ENCODE measurements around the gene LDLRAD4. TPM values are rescaled to one million over a fixed set of nuclear protein-coding genes. Genes with fewer than 3 reads are reported as not detected.

LDLRAD4 gene
- total RNA-seq, result under 0.01 and 0.88 TPM in 2 replicates

DNA sequence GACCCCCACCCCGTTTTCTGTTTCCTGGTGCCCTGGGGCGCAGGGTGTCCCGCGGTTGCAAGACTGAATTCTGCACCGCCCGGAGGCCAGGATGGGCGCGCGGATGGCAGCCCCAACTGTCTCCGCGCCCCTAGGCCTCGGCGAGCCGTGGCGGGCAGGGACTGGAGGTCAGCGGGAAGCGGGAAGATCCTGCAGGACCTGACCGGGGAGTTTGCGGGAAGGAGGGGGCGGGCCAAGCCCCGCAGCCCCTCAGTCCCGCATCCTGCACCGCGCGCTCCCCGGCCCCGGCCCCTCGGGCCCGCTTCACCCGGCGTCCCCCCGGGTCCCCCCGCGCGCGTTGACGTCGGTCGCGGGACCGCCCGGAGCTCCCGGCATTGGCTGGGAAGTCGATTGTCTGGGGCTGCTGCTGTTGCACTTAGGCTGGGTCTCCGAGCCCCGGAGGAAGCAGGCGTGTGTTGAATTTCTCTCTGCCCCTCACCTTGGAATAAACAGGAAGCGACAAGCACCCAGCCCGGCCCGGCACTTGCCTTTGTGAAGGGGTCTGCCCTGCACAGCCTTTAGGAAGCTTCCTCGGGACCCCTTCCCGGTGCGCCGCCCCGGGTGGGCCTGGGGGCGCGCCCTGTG is at the start of gene LDLRAD4:
Gene LDLRAD4 (plus strand): TSS at position 393 of the 624 bp plus-strand sequence.
- TF ChIP-seq, protein P1, sequence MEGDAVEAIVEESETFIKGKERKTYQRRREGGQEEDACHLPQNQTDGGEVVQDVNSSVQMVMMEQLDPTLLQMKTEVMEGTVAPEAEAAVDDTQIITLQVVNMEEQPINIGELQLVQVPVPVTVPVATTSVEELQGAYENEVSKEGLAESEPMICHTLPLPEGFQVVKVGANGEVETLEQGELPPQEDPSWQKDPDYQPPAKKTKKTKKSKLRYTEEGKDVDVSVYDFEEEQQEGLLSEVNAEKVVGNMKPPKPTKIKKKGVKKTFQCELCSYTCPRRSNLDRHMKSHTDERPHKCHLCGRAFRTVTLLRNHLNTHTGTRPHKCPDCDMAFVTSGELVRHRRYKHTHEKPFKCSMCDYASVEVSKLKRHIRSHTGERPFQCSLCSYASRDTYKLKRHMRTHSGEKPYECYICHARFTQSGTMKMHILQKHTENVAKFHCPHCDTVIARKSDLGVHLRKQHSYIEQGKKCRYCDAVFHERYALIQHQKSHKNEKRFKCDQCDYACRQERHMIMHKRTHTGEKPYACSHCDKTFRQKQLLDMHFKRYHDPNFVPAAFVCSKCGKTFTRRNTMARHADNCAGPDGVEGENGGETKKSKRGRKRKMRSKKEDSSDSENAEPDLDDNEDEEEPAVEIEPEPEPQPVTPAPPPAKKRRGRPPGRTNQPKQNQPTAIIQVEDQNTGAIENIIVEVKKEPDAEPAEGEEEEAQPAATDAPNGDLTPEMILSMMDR (IDR thresholded peaks at IDR 0.05; ENCODE audit: extremely low read depth, low read depth, low read length), result no peak
- Histone ChIP-seq H3K4me1 (ENCODE audit: insufficient read depth, low read length) (no peaks in the 10 kb centered on the region), H3K79me2 (ENCODE audit: insufficient read depth, low read length) (no peaks in the 10 kb centered on the region), H3K27me3 (ENCODE audit: insufficient read depth, low read length) (peaks cover 79% of the 10 kb centered on the region), H3K9me3 (ENCODE audit: low read depth, low read length) (no peaks in the 10 kb centered on the region), H3K36me3 (ENCODE audit: insufficient read depth, low read length) (no peaks in the 10 kb centered on the region), H2AFZ (ENCODE audit: low read length) (no peak within 1 kb of the TSS), H3K27ac (ENCODE audit: low read depth, low read length) (no peak within 1 kb of the TSS), H3K4me2 (ENCODE audit: insufficient read depth, low read length) (peak within 1 kb of the TSS; percentile 36), H4K20me1 (ENCODE audit: insufficient read depth, low read length) (no peaks in the 10 kb centered on the region), H3K4me3 (ENCODE audit: insufficient read depth, low read length) (peak within 1 kb of the TSS; percentile 45)
- no peak for DNase-seq (ENCODE audit: insufficient read length, low spot score, missing footprints)

DNA sequence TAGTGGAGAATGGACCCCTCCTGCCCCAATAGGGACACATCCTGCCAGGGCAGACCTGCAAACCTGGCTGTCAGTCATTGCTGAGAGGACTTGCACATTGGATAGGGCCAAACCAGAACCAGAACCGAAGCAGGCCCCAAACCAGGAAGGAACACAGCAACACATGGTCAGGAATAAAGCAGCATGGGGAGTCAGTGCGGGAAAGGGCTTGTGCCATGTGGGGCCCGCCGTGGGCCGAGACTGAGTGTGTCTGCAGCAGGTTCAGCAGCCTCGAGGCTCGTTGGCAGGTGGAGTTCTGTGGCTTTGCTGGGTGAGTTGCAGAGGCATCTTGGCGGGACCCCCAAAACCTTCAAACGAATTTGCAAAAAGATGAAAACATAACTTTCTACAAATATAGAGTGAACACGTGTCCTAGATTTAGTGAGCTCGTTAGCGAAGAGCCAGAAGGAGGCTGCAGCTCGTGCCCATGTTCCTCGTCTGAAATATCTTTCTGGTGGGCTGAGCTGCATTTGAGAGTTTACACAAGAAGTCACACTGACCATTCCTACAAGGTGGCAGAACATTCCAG is 44.9 kb upstream of the LDLRAD4 start:
- no peaks in the 10 kb centered on the region for H3K27me3 ChIP-seq (ENCODE audit: insufficient read depth, low read length)
- no peaks in the 10 kb centered on the region for H3K4me1 ChIP-seq (ENCODE audit: insufficient read depth, low read length)
- TF ChIP-seq, protein P1 (IDR thresholded peaks at IDR 0.05; ENCODE audit: extremely low read depth, low read depth, low read length), result no peak
- no peak overlapping the region for H3K27ac ChIP-seq (ENCODE audit: low read depth, low read length)
- H3K4me3 ChIP-seq (ENCODE audit: insufficient read depth, low read length), result no peak overlapping the region
- H3K36me3 ChIP-seq (ENCODE audit: insufficient read depth, low read length), result no peaks in the 10 kb centered on the region
- no peak for DNase-seq (ENCODE audit: insufficient read length, low spot score, missing footprints)
- H2AFZ ChIP-seq (ENCODE audit: low read length), result no peak overlapping the region
- no peaks in the 10 kb centered on the region for H4K20me1 ChIP-seq (ENCODE audit: insufficient read depth, low read length)
- no peak overlapping the region for H3K4me2 ChIP-seq (ENCODE audit: insufficient read depth, low read length)
- no peaks in the 10 kb centered on the region for H3K79me2 ChIP-seq (ENCODE audit: insufficient read depth, low read length)
- H3K9me3 ChIP-seq (ENCODE audit: low read depth, low read length), result no peaks in the 10 kb centered on the region

DNA sequence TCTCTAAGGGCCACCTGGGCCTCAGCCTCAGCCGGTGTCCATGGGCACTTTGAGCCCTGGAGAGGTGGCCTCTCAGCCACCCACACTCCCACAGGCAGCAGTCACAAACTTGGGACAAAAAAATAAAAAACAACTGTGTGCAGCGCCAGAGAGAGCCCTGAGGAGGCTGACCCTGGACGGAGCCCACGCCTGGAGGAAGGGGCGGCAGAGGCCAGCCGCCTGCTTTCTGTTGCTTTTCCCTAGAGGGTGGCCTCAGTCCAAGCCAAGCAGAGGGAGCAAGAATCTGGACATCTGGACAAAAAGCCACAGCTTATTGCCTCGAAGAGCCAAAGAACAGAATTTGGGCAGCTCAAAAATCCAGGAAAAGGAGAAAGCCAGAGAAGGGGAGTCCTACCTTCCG is 43.3 kb upstream of the LDLRAD4 start:
- Histone ChIP-seq H4K20me1 (ENCODE audit: insufficient read depth, low read length) (no peaks in the 10 kb centered on the region), H3K4me3 (ENCODE audit: insufficient read depth, low read length) (no peak overlapping the region), H3K36me3 (ENCODE audit: insufficient read depth, low read length) (no peaks in the 10 kb centered on the region), H3K4me1 (ENCODE audit: insufficient read depth, low read length) (no peaks in the 10 kb centered on the region), H3K27ac (ENCODE audit: low read depth, low read length) (no peak overlapping the region), H3K9me3 (ENCODE audit: low read depth, low read length) (no peaks in the 10 kb centered on the region), H2AFZ (ENCODE audit: low read length) (no peak overlapping the region), H3K4me2 (ENCODE audit: insufficient read depth, low read length) (no peak overlapping the region), H3K27me3 (ENCODE audit: insufficient read depth, low read length) (no peaks in the 10 kb centered on the region), H3K79me2 (ENCODE audit: insufficient read depth, low read length) (no peaks in the 10 kb centered on the region)
- DNase-seq (ENCODE audit: insufficient read length, low spot score, missing footprints), result no peak
- TF ChIP-seq, protein P1 (IDR thresholded peaks at IDR 0.05; ENCODE audit: extremely low read depth, low read depth, low read length), result no peak

DNA sequence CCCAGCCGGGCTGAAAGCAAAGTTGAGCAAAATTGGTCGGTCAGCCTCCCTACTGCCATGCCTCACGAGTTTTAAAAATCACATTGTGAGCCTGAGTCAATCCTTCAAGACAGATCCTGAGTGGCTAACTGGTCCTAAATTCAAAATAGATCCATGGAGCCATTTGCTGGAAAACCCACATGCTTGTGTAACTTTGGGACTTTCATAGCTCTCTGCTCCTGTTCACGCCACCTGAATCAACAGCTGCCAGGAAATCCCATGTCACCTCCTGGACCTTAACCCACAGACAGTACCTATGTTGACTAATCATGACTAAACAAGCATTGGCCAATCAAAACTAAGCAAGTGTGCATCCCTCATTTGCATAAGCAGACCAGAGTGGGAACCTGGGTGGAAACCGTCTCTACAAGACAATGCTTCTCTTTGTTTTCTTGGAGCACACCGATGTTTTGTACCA is 42.8 kb upstream of the LDLRAD4 start:
- Histone ChIP-seq H3K4me2 (ENCODE audit: insufficient read depth, low read length) (no peak overlapping the region), H3K27ac (ENCODE audit: low read depth, low read length) (no peak overlapping the region), H3K36me3 (ENCODE audit: insufficient read depth, low read length) (no peaks in the 10 kb centered on the region), H3K9me3 (ENCODE audit: low read depth, low read length) (no peaks in the 10 kb centered on the region), H3K27me3 (ENCODE audit: insufficient read depth, low read length) (no peaks in the 10 kb centered on the region), H2AFZ (ENCODE audit: low read length) (no peak overlapping the region), H3K4me1 (ENCODE audit: insufficient read depth, low read length) (no peaks in the 10 kb centered on the region), H4K20me1 (ENCODE audit: insufficient read depth, low read length) (no peaks in the 10 kb centered on the region), H3K4me3 (ENCODE audit: insufficient read depth, low read length) (no peak overlapping the region), H3K79me2 (ENCODE audit: insufficient read depth, low read length) (no peaks in the 10 kb centered on the region)
- DNase-seq (ENCODE audit: insufficient read length, low spot score, missing footprints), result no peak
- TF ChIP-seq, protein P1 (IDR thresholded peaks at IDR 0.05; ENCODE audit: extremely low read depth, low read depth, low read length), result no peak
